K562 (cell line): ENCODE data around the gene VANGL1. TPM values are rescaled to one million over a fixed set of nuclear protein-coding genes. Genes with fewer than 3 reads are reported as not detected.

Experiments
- ADNP ChIP-seq: fragments of 200-800 bp; sonication (Bioruptor generic); IDR thresholded peaks from 2 replicates; pipeline ENCODE4 v1.6.1; 2016; ENCODE audit warnings: missing genetic modification characterization, missing compliant biosample characterization
- CBX5 ChIP-seq: IDR thresholded peaks from 2 replicates; pipeline ENCODE4 v1.6.1; 2014; ENCODE audit warnings: low read depth, borderline replicate concordance
- CHD1 ChIP-seq: fragments of 200-600 bp; sonication (generic); IDR thresholded peaks from one replicate; pipeline ENCODE4 v1.6.1; 2012; ENCODE audit warnings: mild to moderate bottlenecking, moderate library complexity, low read length, inconsistent platforms
- EP300 ChIP-seq: IDR thresholded peaks from 2 replicates; pipeline ENCODE4 v1.6.1; 2012; ENCODE audit warnings: low read length, improper control_type of control experiment
- ETV5 ChIP-seq: sonication (generic); formaldehyde crosslinking; IDR thresholded peaks from 2 replicates; pipeline ENCODE4 v1.4.0; 2020; ENCODE audit warnings: low read depth, mild to moderate bottlenecking, missing genetic modification reagents
- GATAD2B ChIP-seq: fragments of 450-650 bp; IDR thresholded peaks from 2 replicates; pipeline ENCODE4 v1.6.1; 2017; ENCODE audit warnings: mild to moderate bottlenecking, borderline replicate concordance
- HOXB6 ChIP-seq: fragments of 250-450 bp; sonication (Bioruptor Pico); IDR thresholded peaks from 2 replicates; pipeline ENCODE4 v1.5.1; 2022; ENCODE audit warnings: mild to moderate bottlenecking, borderline replicate concordance
- KAT2B ChIP-seq: IDR thresholded peaks from one replicate; pipeline ENCODE4 v1.6.1; 2012; ENCODE audit warnings: low read depth, mild to moderate bottlenecking, control low read depth, inconsistent platforms, low read length, moderate library complexity
- KHSRP ChIP-seq: fragments of 450-650 bp; IDR thresholded peaks from 2 replicates; pipeline ENCODE4 v1.6.1; 2017
- MIER1 ChIP-seq: fragments of 450-650 bp; IDR thresholded peaks from 2 replicates; pipeline ENCODE4 v1.6.1; 2016; ENCODE audit warnings: antibody characterized with exemption, mild to moderate bottlenecking, low read depth
- PHF8 ChIP-seq: fragments of 200-600 bp; sonication (generic); IDR thresholded peaks from 2 replicates; pipeline ENCODE4 v1.6.1; 2012; ENCODE audit warnings: mixed run types, mild to moderate bottlenecking, inconsistent platforms, low read length, moderate library complexity, borderline replicate concordance
- POLR2G ChIP-seq: fragments of 200-400 bp; formaldehyde crosslinking; IDR thresholded peaks from 2 replicates; pipeline ENCODE4 v1.6.1; 2017; ENCODE audit warnings: low read depth, mild to moderate bottlenecking, antibody characterized with exemption, low read length, moderate library complexity
- SAFB ChIP-seq: fragments of 200-400 bp; formaldehyde crosslinking; IDR thresholded peaks from 2 replicates; pipeline ENCODE4 v1.6.1; 2017; ENCODE audit warnings: low read depth, low read length, borderline replicate concordance
- SIX5 ChIP-seq, 2 experiments: IDR thresholded peaks; 2 replicates each; pipeline ENCODE4 v1.6.1; 2011; ENCODE audit warnings: low read length in 2 of 2, borderline replicate concordance in 1 of 2, low read depth in 1 of 2, mild to moderate bottlenecking in 1 of 2, moderate library complexity in 1 of 2; ENCODE audit not compliant: insufficient read depth in 1 of 2
- SMARCE1 ChIP-seq: fragments of 450-650 bp; IDR thresholded peaks from 2 replicates; pipeline ENCODE4 v1.7.1; 2016; ENCODE audit warnings: mild to moderate bottlenecking
- STAT5B ChIP-seq: fragments of 250-450 bp; sonication (Bioruptor Pico); IDR thresholded peaks from 2 replicates; pipeline ENCODE4 v1.8.0; 2021; ENCODE audit warnings: mild to moderate bottlenecking, inconsistent platforms
- YY1 ChIP-seq, 3 experiments: IDR thresholded peaks; 2 replicates each; pipeline ENCODE4 v1.6.1; 2011; ENCODE audit warnings: low read length in 2 of 3, mild to moderate bottlenecking in 2 of 3, moderate library complexity in 2 of 3, borderline replicate concordance in 1 of 3, control low read depth in 1 of 3, low read depth in 1 of 3; ENCODE audit not compliant: insufficient read depth in 3 of 3, insufficient replicate concordance in 2 of 3, control insufficient read depth in 1 of 3, insufficient read length in 1 of 3; ENCODE audit errors: extremely low read depth in 1 of 3
- ZBED1 ChIP-seq: IDR thresholded peaks from 2 replicates; pipeline ENCODE4 v1.6.1; 2014
- ZBTB8A ChIP-seq: fragments of 450-650 bp; IDR thresholded peaks from 2 replicates; pipeline ENCODE4 v1.6.1; 2018; ENCODE audit warnings: mild to moderate bottlenecking, moderate library complexity; ENCODE audit not compliant: partially characterized antibody
- ZNF165 ChIP-seq: fragments of 250-450 bp; sonication (Bioruptor Pico); IDR thresholded peaks from 2 replicates; pipeline ENCODE4 v1.4.0; 2020; ENCODE audit warnings: borderline replicate concordance
- polyA plus RNA-seq, 8 experiments: library from polyadenylated mRNA; depleted of rRNA in 4 of 8; stranded (reverse) in 5 of 8; unstranded in 3 of 8; fragments of >200 nt; fragmentation: Nextera tagmentation in 2 of 8; fragmentation: Illumina TruSeq in 1 of 8; extraction: Ambion mirVana in 2 of 8; extraction: Trizol in 1 of 8; gene quantifications; 2 replicates each; pipeline versions ENCODE4 v1.2.1 to v1.2.3, GENCODE V29; 2011 to 2014; ENCODE audit warnings: inconsistent platforms in 1 of 8, missing spikeins in 1 of 8
- total RNA-seq, 7 experiments: library from RNA; depleted of rRNA in 6 of 7; stranded (reverse); fragments of >200 nt in 6 of 7; fragmentation: Illumina TruSeq in 2 of 7; extraction: Trizol in 2 of 7; gene quantifications; 2 replicates each; pipeline versions ENCODE4 v1.2.1 to v1.2.3, GENCODE V29; 2011 to 2021; ENCODE audit warnings: low replicate concordance in 1 of 7
- TF ChIP-seq, protein P1 (sequence below), 2 experiments: IDR thresholded peaks; 2 replicates each; pipeline ENCODE4 v1.6.1; 2011; ENCODE audit warnings: borderline replicate concordance in 1 of 2, control low read depth in 1 of 2, low read depth in 1 of 2, low read length in 1 of 2, mild to moderate bottlenecking in 1 of 2, mixed read lengths in 1 of 2, moderate library complexity in 1 of 2; ENCODE audit not compliant: insufficient read depth in 1 of 2, insufficient read length in 1 of 2, poor library complexity in 1 of 2, severe bottlenecking in 1 of 2; ENCODE audit errors: extremely low read depth in 1 of 2
- TF ChIP-seq, protein P2 (sequence below), 2 experiments: IDR thresholded peaks in 1 of 2; conservative IDR thresholded peaks in 1 of 2; 2 replicates each; pipeline ENCODE4 v1.6.1; 2016; ENCODE audit warnings: low read depth in 2 of 2, mild to moderate bottlenecking in 1 of 2, missing compliant biosample characterization in 1 of 2, missing genetic modification characterization in 1 of 2, moderate library complexity in 1 of 2
- TF ChIP-seq, protein P3 (sequence below): sonication (generic); formaldehyde crosslinking; IDR thresholded peaks from 2 replicates; pipeline ENCODE4 v1.8.1; 2022; ENCODE audit warnings: missing genetic modification reagents

VANGL1 gene
- total and polyA plus RNA-seq, 9 of the 15 experiments (the other 6 are each of a cell fraction or from before 2014, with no cell fraction given) = 0.90 to 12.8 (median 9.6) TPM

DNA sequence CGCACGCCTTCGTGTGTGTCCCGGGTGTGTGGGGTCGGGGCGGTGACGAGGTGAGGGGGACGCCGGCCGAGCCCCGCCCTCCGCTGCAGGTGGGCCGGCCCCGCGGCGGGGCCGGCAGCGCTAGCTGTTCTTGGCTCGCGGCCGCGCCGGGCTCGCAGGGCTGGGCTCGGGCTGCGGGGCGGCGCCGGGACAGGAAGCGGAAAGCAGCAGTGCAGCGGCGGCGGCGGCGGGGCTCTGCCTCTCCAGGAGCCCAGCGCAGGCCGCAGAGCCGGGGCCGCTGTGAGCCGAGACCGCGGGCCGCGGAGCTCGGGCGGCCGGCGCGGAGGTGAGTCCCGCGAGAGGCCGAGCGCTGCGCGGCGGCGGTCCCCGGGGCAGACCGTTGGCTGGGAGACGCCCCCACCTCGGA is at the start of gene VANGL1 (continued):
- TF ChIP-seq, protein P1, sequence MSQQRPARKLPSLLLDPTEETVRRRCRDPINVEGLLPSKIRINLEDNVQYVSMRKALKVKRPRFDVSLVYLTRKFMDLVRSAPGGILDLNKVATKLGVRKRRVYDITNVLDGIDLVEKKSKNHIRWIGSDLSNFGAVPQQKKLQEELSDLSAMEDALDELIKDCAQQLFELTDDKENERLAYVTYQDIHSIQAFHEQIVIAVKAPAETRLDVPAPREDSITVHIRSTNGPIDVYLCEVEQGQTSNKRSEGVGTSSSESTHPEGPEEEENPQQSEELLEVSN (IDR thresholded peaks at IDR 0.05; ENCODE audit: borderline replicate concordance in 1 of 2, extremely low read depth in 1 of 2, insufficient read depth in 1 of 2, insufficient read length in 1 of 2, low read depth in 1 of 2, low read length in 1 of 2, poor library complexity in 1 of 2, severe bottlenecking in 1 of 2) = peak in 1 of 2 experiments; percentile 64
- peak; percentile 47 for TF ChIP-seq CHD1
- TF ChIP-seq ZBTB8A = no peak
- 0 out of 2 replicates have a peak, but pooled peaks have one; percentile 3 for TF ChIP-seq EP300
- no peak for TF ChIP-seq MIER1
- no peak for TF ChIP-seq HOXB6 (CRISPR knock-in tag)
- no peak for TF ChIP-seq ETV5 (CRISPR knock-in tag)
- TF ChIP-seq YY1 (IDR thresholded peaks at IDR 0.05; ENCODE audit: borderline replicate concordance in 1 of 3, control insufficient read depth in 1 of 3, extremely low read depth in 1 of 3, insufficient read depth in 3 of 3, insufficient read length in 1 of 3, insufficient replicate concordance in 2 of 3, low read depth in 1 of 3, low read length in 2 of 3) = peak in 2 of 3 experiments; percentile 22 to 46
- TF ChIP-seq, protein P2, sequence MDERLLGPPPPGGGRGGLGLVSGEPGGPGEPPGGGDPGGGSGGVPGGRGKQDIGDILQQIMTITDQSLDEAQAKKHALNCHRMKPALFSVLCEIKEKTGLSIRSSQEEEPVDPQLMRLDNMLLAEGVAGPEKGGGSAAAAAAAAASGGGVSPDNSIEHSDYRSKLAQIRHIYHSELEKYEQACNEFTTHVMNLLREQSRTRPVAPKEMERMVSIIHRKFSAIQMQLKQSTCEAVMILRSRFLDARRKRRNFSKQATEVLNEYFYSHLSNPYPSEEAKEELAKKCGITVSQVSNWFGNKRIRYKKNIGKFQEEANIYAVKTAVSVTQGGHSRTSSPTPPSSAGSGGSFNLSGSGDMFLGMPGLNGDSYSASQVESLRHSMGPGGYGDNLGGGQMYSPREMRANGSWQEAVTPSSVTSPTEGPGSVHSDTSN (CRISPR knock-in tag; IDR thresholded peaks at IDR 0.05; ENCODE audit: low read depth) = no peak
- TF ChIP-seq, protein P2 (tag; conservative IDR thresholded peaks at IDR 0.05; ENCODE audit: low read depth) = no peak
- no peak for TF ChIP-seq ZBED1
- no peak for TF ChIP-seq KHSRP
- TF ChIP-seq SIX5 (IDR thresholded peaks at IDR 0.05; ENCODE audit: borderline replicate concordance in 1 of 2, insufficient read depth in 1 of 2, low read depth in 1 of 2, low read length in 2 of 2) = no peak
- TF ChIP-seq, protein P3, sequence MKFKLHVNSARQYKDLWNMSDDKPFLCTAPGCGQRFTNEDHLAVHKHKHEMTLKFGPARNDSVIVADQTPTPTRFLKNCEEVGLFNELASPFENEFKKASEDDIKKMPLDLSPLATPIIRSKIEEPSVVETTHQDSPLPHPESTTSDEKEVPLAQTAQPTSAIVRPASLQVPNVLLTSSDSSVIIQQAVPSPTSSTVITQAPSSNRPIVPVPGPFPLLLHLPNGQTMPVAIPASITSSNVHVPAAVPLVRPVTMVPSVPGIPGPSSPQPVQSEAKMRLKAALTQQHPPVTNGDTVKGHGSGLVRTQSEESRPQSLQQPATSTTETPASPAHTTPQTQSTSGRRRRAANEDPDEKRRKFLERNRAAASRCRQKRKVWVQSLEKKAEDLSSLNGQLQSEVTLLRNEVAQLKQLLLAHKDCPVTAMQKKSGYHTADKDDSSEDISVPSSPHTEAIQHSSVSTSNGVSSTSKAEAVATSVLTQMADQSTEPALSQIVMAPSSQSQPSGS = no peak
- TF ChIP-seq ADNP (tag) = 0 out of 2 replicates have a peak, but pooled peaks have one; percentile 51
- no peak for TF ChIP-seq STAT5B
- TF ChIP-seq POLR2G = peak; percentile 79
- TF ChIP-seq ZNF165 (CRISPR knock-in tag) = no peak
- no peak for TF ChIP-seq CBX5
- TF ChIP-seq PHF8 = peak; percentile 63; the same call in 1 of the 2 replicates
- TF ChIP-seq KAT2B = no peak
- peak; percentile 79 for TF ChIP-seq GATAD2B
- no peak for TF ChIP-seq SAFB
- TF ChIP-seq SMARCE1 = no peak
